ENCODE results near the gene IDUA.

The IDUA gene

GRCh38 chr4:987624-988513 is 1.0 kb downstream of the IDUA start:
- 81% methylated on average over 37 of the region's 37 CpGs for WGBS
- Histone ChIP-seq H3K4me1 (ENCODE audit: control insufficient read depth, insufficient read depth, low read depth, low read length) (peaks cover 29% of the 10 kb centered on the region), H2BK5ac (ENCODE audit: low read depth, low read length, poor library complexity, severe bottlenecking) (no peak overlapping the region)

GRCh38 chr4:988726-989721 is 2.2 kb downstream of the IDUA start:
- DNase-seq = no peak
- no peaks in the 10 kb centered on the region for H3K9me3 ChIP-seq (ENCODE audit: control insufficient read depth, low read length)
- WGBS = 94% methylated on average over 68 of the region's 69 CpGs
- no peak overlapping the region for H4K91ac ChIP-seq (ENCODE audit: low read length)
- H3K4ac ChIP-seq (ENCODE audit: low read depth in 1 of 2, low read length in 2 of 2) = no peak overlapping the region
- H3K23ac ChIP-seq (ENCODE audit: low read length in 2 of 2) = no peak overlapping the region
- H3K9ac ChIP-seq (ENCODE audit: low read length) = no peak overlapping the region
- H3K4me1 ChIP-seq (ENCODE audit: control insufficient read depth, insufficient read depth, low read depth, low read length) = peaks cover 40% of the 10 kb centered on the region
- no peak overlapping the region for H2AK5ac ChIP-seq (ENCODE audit: low read length, severe bottlenecking)
- H3K36me3 ChIP-seq (ENCODE audit: control insufficient read depth in 1 of 2, insufficient read depth in 2 of 2, low read depth in 1 of 2, low read length in 2 of 2) = peaks cover 19 to 44% of the 10 kb centered on the region in 2 experiments
- no peak overlapping the region for H2BK120ac ChIP-seq (ENCODE audit: low read depth, low read length)
- no peak overlapping the region for H3K4me2 ChIP-seq (ENCODE audit: low read length, poor library complexity, severe bottlenecking)
- no peak overlapping the region for H3K14ac ChIP-seq (ENCODE audit: low read length in 2 of 2)
- H2BK12ac ChIP-seq (ENCODE audit: low read length in 2 of 2) = no peak overlapping the region
- no peak overlapping the region for H3K27ac ChIP-seq (ENCODE audit: low read length, poor library complexity, severe bottlenecking)
- no peak overlapping the region for H3K18ac ChIP-seq (ENCODE audit: low read depth in 1 of 2, low read length in 2 of 2)
- no peak overlapping the region for H2AFZ ChIP-seq (ENCODE audit: low read depth, low read length)
- H3K27me3 ChIP-seq (ENCODE audit: control insufficient read depth in 1 of 2, insufficient read depth in 1 of 2, low read length in 2 of 2) = no peaks in the 10 kb centered on the region
- H2BK5ac ChIP-seq (ENCODE audit: low read depth, low read length, poor library complexity, severe bottlenecking) = no peak overlapping the region
- peaks cover 29% of the 10 kb centered on the region for H3K79me1 ChIP-seq (replicated peaks; ENCODE audit: low read length, poor library complexity, severe bottlenecking)
- no peak overlapping the region for H2BK15ac ChIP-seq (ENCODE audit: low read depth, poor library complexity, severe bottlenecking)
- H3K4me3 ChIP-seq (ENCODE audit: insufficient read depth in 1 of 2, low read depth in 1 of 2, low read length in 2 of 2) = no peak overlapping the region
- H4K8ac ChIP-seq (ENCODE audit: low read length) = no peak overlapping the region

More at GRCh38 chr4:987624-988513, 1.0 kb downstream of the IDUA start:
- Histone ChIP-seq H3K27me3 (ENCODE audit: control insufficient read depth in 1 of 2, insufficient read depth in 1 of 2, low read length in 2 of 2) (no peaks in the 10 kb centered on the region), H3K23ac (ENCODE audit: low read length in 2 of 2) (no peak overlapping the region), H3K4ac (ENCODE audit: low read depth in 1 of 2, low read length in 2 of 2) (peak overlapping the region in 1 of 2 experiments; percentile 54), H3K36me3 (ENCODE audit: control insufficient read depth in 1 of 2, insufficient read depth in 2 of 2, low read depth in 1 of 2, low read length in 2 of 2) (peaks cover 19 to 44% of the 10 kb centered on the region in 2 experiments), H3K4me3 (ENCODE audit: insufficient read depth in 1 of 2, low read depth in 1 of 2, low read length in 2 of 2) (peak overlapping the region; percentile 74 to 93), H2BK12ac (ENCODE audit: low read length in 2 of 2) (no peak overlapping the region), H4K91ac (ENCODE audit: low read length) (peak overlapping the region; percentile 34), H2BK15ac (ENCODE audit: low read depth, poor library complexity, severe bottlenecking) (no peak overlapping the region), H3K18ac (ENCODE audit: low read depth in 1 of 2, low read length in 2 of 2) (no peak overlapping the region), H2AK5ac (ENCODE audit: low read length, severe bottlenecking) (no peak overlapping the region), H3K14ac (ENCODE audit: low read length in 2 of 2) (no peak overlapping the region), H3K79me1 (replicated peaks; ENCODE audit: low read length, poor library complexity, severe bottlenecking) (peaks cover 28% of the 10 kb centered on the region), H2AFZ (ENCODE audit: low read depth, low read length) (no peak overlapping the region), H3K9me3 (ENCODE audit: control insufficient read depth, low read length) (no peaks in the 10 kb centered on the region), H2BK120ac (ENCODE audit: low read depth, low read length) (no peak overlapping the region), H4K8ac (ENCODE audit: low read length) (peak overlapping the region; percentile 94), H3K4me2 (ENCODE audit: low read length, poor library complexity, severe bottlenecking) (peak overlapping the region; percentile 78), H3K27ac (ENCODE audit: low read length, poor library complexity, severe bottlenecking) (peak overlapping the region; percentile 27), H3K9ac (ENCODE audit: low read length) (peak overlapping the region; percentile 93)
- peak; percentile 58 for DNase-seq

- no peak for DNase-seq
- H3K9ac ChIP-seq (ENCODE audit: low read length) = no peak overlapping the region
- no peak overlapping the region for H3K23ac ChIP-seq (ENCODE audit: low read length in 2 of 2)
- H3K18ac ChIP-seq (ENCODE audit: low read depth in 1 of 2, low read length in 2 of 2) = no peak overlapping the region
- no peak overlapping the region for H3K14ac ChIP-seq (ENCODE audit: low read length in 2 of 2)
- 97% methylated on average over 58 of the region's 58 CpGs for WGBS
- no peak overlapping the region for H4K8ac ChIP-seq (ENCODE audit: low read length)
- no peak overlapping the region for H3K4me3 ChIP-seq (ENCODE audit: insufficient read depth in 1 of 2, low read depth in 1 of 2, low read length in 2 of 2)
- H2BK5ac ChIP-seq (ENCODE audit: low read depth, low read length, poor library complexity, severe bottlenecking) = no peak overlapping the region
- no peaks in the 10 kb centered on the region for H3K9me3 ChIP-seq (ENCODE audit: control insufficient read depth, low read length)
- H3K4me2 ChIP-seq (ENCODE audit: low read length, poor library complexity, severe bottlenecking) = no peak overlapping the region
- H2AK5ac ChIP-seq (ENCODE audit: low read length, severe bottlenecking) = no peak overlapping the region
- H3K79me1 ChIP-seq (replicated peaks; ENCODE audit: low read length, poor library complexity, severe bottlenecking) = peaks cover 27% of the 10 kb centered on the region
- no peak overlapping the region for H2BK12ac ChIP-seq (ENCODE audit: low read length in 2 of 2)
- no peak overlapping the region for H2BK120ac ChIP-seq (ENCODE audit: low read depth, low read length)
- H3K4me1 ChIP-seq (ENCODE audit: control insufficient read depth, insufficient read depth, low read depth, low read length) = peaks cover 40% of the 10 kb centered on the region
- H3K36me3 ChIP-seq (ENCODE audit: control insufficient read depth in 1 of 2, insufficient read depth in 2 of 2, low read depth in 1 of 2, low read length in 2 of 2) = peaks cover 19 to 44% of the 10 kb centered on the region in 2 experiments
- no peak overlapping the region for H2AFZ ChIP-seq (ENCODE audit: low read depth, low read length)
- no peak overlapping the region for H4K91ac ChIP-seq (ENCODE audit: low read length)
- no peak overlapping the region for H3K27ac ChIP-seq (ENCODE audit: low read length, poor library complexity, severe bottlenecking)
- no peak overlapping the region for H3K4ac ChIP-seq (ENCODE audit: low read depth in 1 of 2, low read length in 2 of 2)
- no peaks in the 10 kb centered on the region for H3K27me3 ChIP-seq (ENCODE audit: control insufficient read depth in 1 of 2, insufficient read depth in 1 of 2, low read length in 2 of 2)
- H2BK15ac ChIP-seq (ENCODE audit: low read depth, poor library complexity, severe bottlenecking) = no peak overlapping the region
Observed at GRCh38 chr4:989722-990471, 3.1 kb downstream of the IDUA start.

All from mesenchymal stem cell (in vitro differentiated cells and primary cell).